Measurements from ENCODE around the gene PHACTR4.

The PHACTR4 gene

GRCh38 chr1:28338897-28339296 is 30.6 kb upstream of the PHACTR4 start:
- no peak for TF ChIP-seq POLR2AphosphoS5 (IDR thresholded peaks at IDR 0.05; ENCODE audit: low read depth)
- TF ChIP-seq REST (IDR thresholded peaks at IDR 0.05; ENCODE audit: insufficient replicate concordance, low read depth): no peak
- no peak for TF ChIP-seq CTCF (IDR thresholded peaks at IDR 0.05; ENCODE audit: insufficient read depth, low read length)
- TF ChIP-seq GABPA (IDR thresholded peaks at IDR 0.05; ENCODE audit: low read depth): no peak
- TF ChIP-seq SPI1 (IDR thresholded peaks at IDR 0.05; ENCODE audit: borderline replicate concordance, low read depth): no peak

GRCh38 chr1:28339551-28339950 is 30.0 kb upstream of the PHACTR4 start:
- no peaks in the 10 kb centered on the region for H3K27me3 ChIP-seq (ENCODE audit: insufficient read depth, poor library complexity, severe bottlenecking)
- no peak for TF ChIP-seq POLR2AphosphoS5 (IDR thresholded peaks at IDR 0.05; ENCODE audit: low read depth)
- TF ChIP-seq SPI1 (IDR thresholded peaks at IDR 0.05; ENCODE audit: borderline replicate concordance, low read depth): no peak
- no peak for TF ChIP-seq CTCF (IDR thresholded peaks at IDR 0.05; ENCODE audit: insufficient read depth, low read length)
- TF ChIP-seq REST (IDR thresholded peaks at IDR 0.05; ENCODE audit: insufficient replicate concordance, low read depth): no peak
- no peak for TF ChIP-seq GABPA (IDR thresholded peaks at IDR 0.05; ENCODE audit: low read depth)
- no peak for DNase-seq (ENCODE audit: low read depth in 1 of 2, low spot score in 1 of 2)
- H3K4me3 ChIP-seq (replicated peaks; ENCODE audit: insufficient read depth, low read length): no peak overlapping the region
- H3K27ac ChIP-seq (replicated peaks): no peak overlapping the region

More at GRCh38 chr1:28338897-28339296, 30.6 kb upstream of the PHACTR4 start:
- no peak overlapping the region for H3K4me3 ChIP-seq (replicated peaks; ENCODE audit: insufficient read depth, low read length)
- H3K27me3 ChIP-seq (ENCODE audit: insufficient read depth, poor library complexity, severe bottlenecking): no peaks in the 10 kb centered on the region
- no peak overlapping the region for H3K27ac ChIP-seq (replicated peaks)
- DNase-seq (ENCODE audit: low read depth in 1 of 2, low spot score in 1 of 2): no peak

GRCh38 chr1:28340221-28340974 is 29.1 kb upstream of the PHACTR4 start:
- H3K27me3 ChIP-seq (ENCODE audit: insufficient read depth, poor library complexity, severe bottlenecking): no peaks in the 10 kb centered on the region
- H3K27ac ChIP-seq (replicated peaks): no peak overlapping the region
- TF ChIP-seq CTCF (IDR thresholded peaks at IDR 0.05; ENCODE audit: insufficient read depth, low read length): no peak
- no peak for TF ChIP-seq POLR2AphosphoS5 (IDR thresholded peaks at IDR 0.05; ENCODE audit: low read depth)
- no peak for TF ChIP-seq REST (IDR thresholded peaks at IDR 0.05; ENCODE audit: insufficient replicate concordance, low read depth)
- TF ChIP-seq GABPA (IDR thresholded peaks at IDR 0.05; ENCODE audit: low read depth): no peak
- TF ChIP-seq SPI1 (IDR thresholded peaks at IDR 0.05; ENCODE audit: borderline replicate concordance, low read depth): no peak
- DNase-seq (ENCODE audit: low read depth in 1 of 2, low spot score in 1 of 2): no peak
- no peak overlapping the region for H3K4me3 ChIP-seq (replicated peaks; ENCODE audit: insufficient read depth, low read length)

Measured in HL-60 (cell line).